ENCODE measurements around the gene ADCY9. TPM values are rescaled to one million over a fixed set of nuclear protein-coding genes. Genes with fewer than 3 reads are reported as not detected.

ADCY9 gene
- total RNA-seq, 1 donor from 2014 or later: 9.6 TPM

DNA sequence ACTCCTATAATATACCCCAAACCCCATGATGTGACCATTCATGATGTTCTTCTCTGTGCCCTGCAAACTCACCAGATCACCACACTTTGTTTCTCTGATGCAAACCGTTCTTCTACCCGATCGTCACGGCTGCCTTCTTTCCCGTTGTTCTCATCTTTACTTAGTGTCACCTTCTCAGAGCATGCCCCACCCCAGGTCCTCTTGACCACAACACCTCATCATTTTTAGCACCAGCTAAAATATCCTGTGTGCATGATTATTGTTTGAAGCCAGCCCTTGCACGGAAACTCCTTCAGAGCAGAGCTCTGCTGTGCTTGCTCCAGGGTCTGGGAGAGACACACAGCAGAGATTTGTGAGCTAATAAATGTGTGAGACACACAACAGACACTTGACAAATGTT lies 196.8 kb downstream of the ADCY9 start:
- DNase-seq: no peak
- Mint-ChIP-seq H3K9me3 (peaks cover 6% of the 10 kb centered on the region), H3K27me3 (no peaks in the 10 kb centered on the region), H3K4me1 (no peaks in the 10 kb centered on the region), H3K27ac (no peak overlapping the region), H3K4me3 (no peak overlapping the region), H3K36me3 (ENCODE audit: low read depth) (no peaks in the 10 kb centered on the region)
- intact Hi-C loops (cut with micrococcal nuclease): no loop called here

DNA sequence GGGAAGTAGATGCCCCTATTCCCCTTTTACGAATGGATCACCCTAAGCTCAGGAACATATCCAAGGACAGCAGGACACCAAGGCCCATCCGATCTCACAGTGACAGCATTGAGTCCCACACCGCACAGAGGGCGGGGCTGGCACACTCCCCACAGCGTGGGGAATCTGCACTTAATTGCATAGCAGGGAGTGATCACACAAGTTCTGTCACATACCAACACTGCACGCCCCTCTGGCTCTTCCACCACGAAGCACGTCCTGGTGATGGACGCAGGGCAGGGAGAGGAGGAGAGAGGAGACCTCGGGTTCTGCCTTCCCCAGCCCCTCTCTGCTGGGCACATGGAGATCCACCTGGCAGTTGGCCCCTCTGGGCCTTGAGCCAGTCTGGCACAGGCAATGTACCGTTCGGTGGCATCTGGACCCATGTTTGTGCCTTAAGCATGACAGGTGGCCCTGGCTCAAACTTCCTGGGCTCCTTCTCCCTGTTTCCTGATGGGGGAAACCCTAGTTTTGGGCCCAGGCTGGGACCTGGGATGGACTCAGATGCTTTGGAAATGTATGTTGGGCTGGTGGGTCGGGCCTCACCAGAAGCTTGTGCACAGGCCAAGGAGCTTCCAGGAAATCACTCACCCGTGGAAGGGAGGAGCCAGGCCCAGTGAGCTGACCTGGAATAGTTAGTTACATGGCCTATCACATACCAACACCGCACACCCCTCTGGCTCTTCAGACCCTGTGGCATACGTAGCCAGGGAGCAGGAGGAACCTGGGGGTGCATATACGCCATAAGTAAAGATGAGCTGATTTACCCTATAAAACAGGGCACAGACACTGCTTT lies 200.6 kb downstream of the ADCY9 start:
- Mint-ChIP-seq H3K36me3 (ENCODE audit: low read depth) (no peaks in the 10 kb centered on the region), H3K4me3 (no peak overlapping the region), H3K9me3 (peaks cover 6% of the 10 kb centered on the region), H3K27ac (no peak overlapping the region), H3K4me1 (no peaks in the 10 kb centered on the region), H3K27me3 (no peaks in the 10 kb centered on the region)
- intact Hi-C loops (cut with micrococcal nuclease): no loop called here
- no peak for DNase-seq

DNA sequence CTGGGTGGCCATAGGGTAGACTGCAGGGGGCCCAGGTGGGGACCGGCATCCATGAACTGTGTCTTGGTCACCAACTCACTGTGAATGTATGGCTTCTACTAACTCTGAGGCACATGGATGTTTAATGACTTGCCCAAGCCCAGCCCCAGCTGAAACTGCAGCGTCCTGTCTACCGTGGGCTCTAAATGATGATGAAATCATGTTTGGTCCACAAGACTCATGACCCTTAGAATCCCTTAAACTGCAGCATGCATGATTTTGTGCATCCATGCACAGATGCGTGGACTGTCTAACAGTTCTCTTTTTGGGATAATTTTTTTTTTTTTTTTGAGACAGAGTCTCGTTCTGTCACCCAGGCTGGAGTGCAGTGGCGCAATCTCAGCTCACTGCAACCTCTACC lies 203.3 kb downstream of the ADCY9 start:
- intact Hi-C loops (cut with micrococcal nuclease): no loop called here
- no peak overlapping the region for H3K27ac Mint-ChIP-seq
- no peak overlapping the region for H3K4me3 Mint-ChIP-seq
- H3K36me3 Mint-ChIP-seq (ENCODE audit: low read depth): no peaks in the 10 kb centered on the region
- H3K4me1 Mint-ChIP-seq: no peaks in the 10 kb centered on the region
- no peaks in the 10 kb centered on the region for H3K27me3 Mint-ChIP-seq
- no peaks in the 10 kb centered on the region for H3K9me3 Mint-ChIP-seq
- DNase-seq: no peak

Other genes starting within 250 kb of the ADCY9 start
- 42.3 and 45.3 TPM in 2 replicates for gene CREBBP, start 235.7 kb downstream of the ADCY9 start, total RNA-seq
- not detected in 2 replicates for gene SRL, start 125.6 kb upstream of the ADCY9 start, total RNA-seq
- 46.1 and 53.4 TPM in 2 replicates for gene TFAP4, start 156.6 kb upstream of the ADCY9 start, total RNA-seq
- 1.0 and 1.4 TPM in 2 replicates for gene GLIS2, start 199.6 kb upstream of the ADCY9 start, total RNA-seq
- gene PAM16, start 234.9 kb upstream of the ADCY9 start, total RNA-seq: 93.5 and 104 TPM in 2 replicates

Data from activated CD4-positive, alpha-beta T cell treated with anti-CD3 and anti-CD28 coated beads, Interleukin-2, amount 10 ng/mL, durations not matched to agents 24 days and 14 days (primary cell).